Skeletal muscle cell (primary cell): ENCODE data around the gene OR11H6.
A peak's percentile ranks its signal among the peaks of the same experiment; 100 is the strongest.
"Not testable (repeated sequence)": the region's sequence is repeated elsewhere in the genome, so short reads cannot be mapped to it uniquely, and the experiment has no call there.

Experiments
- DNase-seq: peaks from one replicate; pipeline ENCODE4 v3.0.0-alpha.2; 2010; ENCODE audit warnings: low read depth
- H3K4me3 ChIP-seq: 2 replicates; pipeline ENCODE4 v1.5.1; 2011; ENCODE audit warnings: low read depth, mild to moderate bottlenecking, control low read depth, low read length, moderate library complexity

OR11H6 gene

GRCh38 chr14:20235415-20235814 is 11.9 kb downstream of the OR11H6 start:
- DNase-seq, H3K4me3 ChIP-seq: not testable (repeated sequence)

- H3K4me3 ChIP-seq, result no peak overlapping the region
- no peak for DNase-seq
These were observed 24.2 kb downstream of the OR11H6 start for GRCh38 chr14:20247646-20248246.

- DNase-seq, result peak; percentile 72
These were observed 39.2 kb downstream of the OR11H6 start for GRCh38 chr14:20262642-20263128.

GRCh38 chr14:20264361-20264760 is 40.9 kb downstream of the OR11H6 start:
- H3K4me3 ChIP-seq, DNase-seq: not testable (repeated sequence)

More at GRCh38 chr14:20262642-20263128, 39.2 kb downstream of the OR11H6 start:
- no peak overlapping the region for H3K4me3 ChIP-seq

- no peak for DNase-seq
- no peak overlapping the region for H3K4me3 ChIP-seq
These were observed 50.6 kb downstream of the OR11H6 start for GRCh38 chr14:20274062-20274461.
